Effector memory CD8-positive, alpha-beta T cell (primary cell): Measurements from ENCODE around the gene ADAM19.

ENCODE experiments used
- ATAC-seq: fragments of 150-1000 bp; cut with Tn5 transposase; replicated peaks from 2 replicates; pipeline ENCODE4 v1.10.0; 2021; ENCODE audit warnings: mild to moderate bottlenecking, moderate library complexity
- DNase-seq, 3 experiments: peaks; one replicate each; pipeline ENCODE4 v3.0.0; 2021
- H3K27ac Mint-ChIP-seq, 2 donors: one replicate each; pipeline ENCODE4 v1.8.0; 2022; ENCODE audit warnings: mild to moderate bottlenecking in 2 of 2, mixed read lengths in 2 of 2, moderate library complexity in 2 of 2
- H3K27me3 Mint-ChIP-seq, 2 donors: one replicate each; pipeline ENCODE4 v1.8.0; 2022; ENCODE audit warnings: mixed read lengths in 2 of 2
- H3K36me3 Mint-ChIP-seq: one replicate; pipeline ENCODE4 v1.8.0; 2022; ENCODE audit warnings: mild to moderate bottlenecking, moderate library complexity, mixed read lengths; ENCODE audit not compliant: insufficient read depth
- H3K4me1 Mint-ChIP-seq, 2 donors: one replicate each; pipeline ENCODE4 v1.8.0; 2022; ENCODE audit warnings: low read depth in 2 of 2, mixed read lengths in 2 of 2
- H3K4me3 Mint-ChIP-seq, 2 donors: one replicate each; pipeline ENCODE4 v1.8.0; 2022; ENCODE audit warnings: mild to moderate bottlenecking in 2 of 2, mixed read lengths in 2 of 2, moderate library complexity in 2 of 2
- H3K9me3 Mint-ChIP-seq, 2 donors: one replicate each; pipeline ENCODE4 v1.8.0; 2022; ENCODE audit warnings: mixed read lengths in 2 of 2

The ADAM19 gene

GRCh38 chr5:157456301-157456700 lies 119.3 kb downstream of the ADAM19 start:
- Mint-ChIP-seq H3K4me3 (no peak overlapping the region), H3K4me1 (peaks cover 5 to 13% of the 10 kb centered on the region in 2 donors), H3K9me3 (no peaks in the 10 kb centered on the region), H3K27me3 (peaks cover 19 to 21% of the 10 kb centered on the region in 2 donors), H3K36me3 (no peaks in the 10 kb centered on the region), H3K27ac (no peak overlapping the region)
- no peak for DNase-seq
- no peak for ATAC-seq

DNA sequence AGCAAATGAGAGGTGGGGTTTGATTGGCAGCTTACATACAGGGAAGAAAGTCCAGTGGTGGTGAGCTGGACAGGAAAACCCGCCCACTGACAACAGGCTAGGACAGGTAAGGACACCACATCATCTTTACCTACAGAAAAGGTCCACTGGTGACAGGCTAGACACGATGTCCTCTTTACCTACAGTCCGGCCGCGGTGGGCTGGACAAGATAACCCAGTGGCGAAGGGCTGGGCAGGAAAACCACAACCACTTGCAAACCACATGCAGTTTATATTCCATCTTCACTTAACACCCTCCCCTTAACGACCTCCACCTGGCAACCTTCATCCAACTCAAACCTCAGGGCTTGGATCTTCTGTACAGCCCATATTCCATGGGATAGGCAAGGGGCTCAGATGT lies 120.5 kb downstream of the ADAM19 start:
- DNase-seq, result no peak
- Mint-ChIP-seq H3K9me3 (no peaks in the 10 kb centered on the region), H3K4me3 (no peak overlapping the region)

GRCh38 chr5:157454273-157454672 lies 121.3 kb downstream of the ADAM19 start:
- peaks cover 4 to 6% of the 10 kb centered on the region in 2 donors for H3K27me3 Mint-ChIP-seq
- no peaks in the 10 kb centered on the region for H3K9me3 Mint-ChIP-seq
- no peak overlapping the region for H3K4me3 Mint-ChIP-seq
- no peak for DNase-seq
- no peaks in the 10 kb centered on the region for H3K36me3 Mint-ChIP-seq
- peaks cover 0 to 5% of the 10 kb centered on the region in 2 donors for H3K4me1 Mint-ChIP-seq
- H3K27ac Mint-ChIP-seq, result no peak overlapping the region
- no peak for ATAC-seq

More for the DNA sequence above, 120.5 kb downstream of the ADAM19 start:
- no peaks in the 10 kb centered on the region for H3K36me3 Mint-ChIP-seq
- no peak for ATAC-seq
- H3K4me1 Mint-ChIP-seq, result peaks cover 5 to 6% of the 10 kb centered on the region in 2 donors
- peaks cover 7 to 10% of the 10 kb centered on the region in 2 donors for H3K27me3 Mint-ChIP-seq
- no peak overlapping the region for H3K27ac Mint-ChIP-seq

GRCh38 chr5:157451806-157452205 lies 123.8 kb downstream of the ADAM19 start:
- Mint-ChIP-seq H3K4me1 (peaks cover 0 to 5% of the 10 kb centered on the region in 2 donors), H3K9me3 (no peaks in the 10 kb centered on the region), H3K27me3 (no peaks in the 10 kb centered on the region), H3K27ac (no peak overlapping the region), H3K36me3 (no peaks in the 10 kb centered on the region), H3K4me3 (no peak overlapping the region)
- ATAC-seq, result no peak
- DNase-seq, result no peak

DNA sequence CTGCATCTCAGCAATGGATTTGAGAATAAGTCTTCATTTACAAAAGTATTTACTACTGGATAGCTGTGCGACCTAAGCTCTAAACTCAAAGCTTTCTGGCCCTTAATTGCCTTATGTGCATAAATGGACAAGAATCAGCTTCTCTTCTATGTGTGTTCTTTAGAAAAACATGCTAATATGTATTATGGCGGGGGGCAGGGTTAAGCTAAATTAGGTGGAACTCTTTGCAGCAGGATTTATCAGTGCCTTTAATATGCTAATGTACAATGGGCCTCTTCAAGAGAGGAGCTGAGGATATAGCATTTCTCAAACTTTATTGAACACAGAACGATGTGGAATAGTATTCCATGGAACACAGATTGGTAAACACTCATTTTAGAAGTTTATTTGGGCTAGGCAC lies 125.6 kb downstream of the ADAM19 start:
- Mint-ChIP-seq H3K4me1 (no peaks in the 10 kb centered on the region), H3K27ac (no peak overlapping the region), H3K36me3 (no peaks in the 10 kb centered on the region), H3K4me3 (no peak overlapping the region), H3K27me3 (no peaks in the 10 kb centered on the region), H3K9me3 (no peaks in the 10 kb centered on the region)
- DNase-seq, result no peak
- no peak for ATAC-seq

GRCh38 chr5:157449011-157449723 lies 126.4 kb downstream of the ADAM19 start:
- H3K9me3 Mint-ChIP-seq, result no peaks in the 10 kb centered on the region
- no peak overlapping the region for H3K27ac Mint-ChIP-seq
- no peaks in the 10 kb centered on the region for H3K4me1 Mint-ChIP-seq
- no peak overlapping the region for H3K4me3 Mint-ChIP-seq
- ATAC-seq (no peak), DNase-seq (no peak)
- no peaks in the 10 kb centered on the region for H3K36me3 Mint-ChIP-seq
- no peaks in the 10 kb centered on the region for H3K27me3 Mint-ChIP-seq

- Mint-ChIP-seq H3K4me3 (no peak overlapping the region), H3K27ac (no peak overlapping the region), H3K9me3 (no peaks in the 10 kb centered on the region), H3K36me3 (no peaks in the 10 kb centered on the region), H3K27me3 (peaks cover 0 to 7% of the 10 kb centered on the region in 2 donors), H3K4me1 (no peaks in the 10 kb centered on the region)
- DNase-seq (no peak), ATAC-seq (no peak)
These were observed 128.4 kb downstream of the ADAM19 start for GRCh38 chr5:157447201-157447637.

DNA sequence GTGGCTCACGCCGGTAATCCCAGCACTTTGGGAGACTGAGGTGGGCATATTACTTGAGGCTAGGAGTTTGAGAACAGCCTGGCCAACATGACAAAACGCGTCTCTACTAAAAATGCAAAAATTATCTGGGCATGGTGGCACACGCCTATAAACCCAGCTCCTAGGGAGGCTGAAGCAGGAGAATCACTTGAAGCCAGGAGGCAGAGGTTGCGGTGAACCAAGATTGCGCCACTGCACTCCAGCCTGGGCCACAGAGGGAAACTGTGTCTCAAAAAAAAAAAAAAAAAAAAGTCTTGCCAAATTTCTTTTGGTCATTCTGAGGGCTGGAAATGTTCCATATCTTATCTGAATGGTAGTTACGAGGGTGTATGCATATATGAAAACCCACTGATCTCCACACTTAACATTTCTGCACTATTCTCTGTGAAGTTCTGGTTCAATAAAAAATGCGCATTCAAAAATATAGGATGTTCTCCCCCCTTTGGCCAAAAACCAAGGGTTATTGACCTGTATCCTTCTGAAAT lies 129.1 kb downstream of the ADAM19 start:
- no peaks in the 10 kb centered on the region for H3K36me3 Mint-ChIP-seq
- no peak overlapping the region for H3K27ac Mint-ChIP-seq
- ATAC-seq (no peak), DNase-seq (no peak)
- H3K9me3 Mint-ChIP-seq, result no peaks in the 10 kb centered on the region
- H3K4me3 Mint-ChIP-seq, result no peak overlapping the region
- peaks cover 0 to 7% of the 10 kb centered on the region in 2 donors for H3K27me3 Mint-ChIP-seq
- no peaks in the 10 kb centered on the region for H3K4me1 Mint-ChIP-seq

DNA sequence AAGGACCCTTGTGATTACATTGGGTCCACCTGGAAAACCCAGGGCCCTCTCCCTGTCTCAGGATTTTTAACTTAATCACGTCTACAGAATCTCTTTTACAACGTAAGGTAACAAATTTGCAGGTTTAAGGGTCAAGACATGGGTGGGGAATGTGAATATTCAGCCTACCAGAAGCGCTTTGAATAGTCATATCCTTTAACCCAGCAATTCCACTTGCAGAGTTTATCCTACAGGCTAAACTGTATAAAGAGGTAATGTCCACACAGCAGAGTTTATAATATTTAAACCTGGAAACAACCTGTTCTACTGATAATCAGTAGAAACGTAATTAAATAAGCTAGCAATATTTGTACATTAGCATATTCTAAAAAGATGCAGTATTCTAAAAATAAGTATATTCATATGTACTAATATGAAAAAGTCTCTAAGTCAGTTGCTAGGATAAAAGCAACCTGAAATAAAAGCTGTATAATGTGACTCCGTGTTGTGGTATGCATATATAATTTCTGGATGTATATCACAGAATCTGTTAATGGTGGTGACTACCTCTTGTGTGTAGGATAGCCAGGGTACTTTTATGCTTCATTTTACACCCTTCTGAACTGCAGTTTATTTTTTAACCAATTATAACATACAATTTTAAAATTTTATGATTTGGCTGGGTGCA lies 129.7 kb downstream of the ADAM19 start:
- Mint-ChIP-seq H3K27ac (no peak overlapping the region), H3K9me3 (no peaks in the 10 kb centered on the region), H3K27me3 (peaks cover 0 to 7% of the 10 kb centered on the region in 2 donors), H3K36me3 (no peaks in the 10 kb centered on the region), H3K4me3 (no peak overlapping the region), H3K4me1 (no peaks in the 10 kb centered on the region)
- ATAC-seq (no peak), DNase-seq (no peak)

DNA sequence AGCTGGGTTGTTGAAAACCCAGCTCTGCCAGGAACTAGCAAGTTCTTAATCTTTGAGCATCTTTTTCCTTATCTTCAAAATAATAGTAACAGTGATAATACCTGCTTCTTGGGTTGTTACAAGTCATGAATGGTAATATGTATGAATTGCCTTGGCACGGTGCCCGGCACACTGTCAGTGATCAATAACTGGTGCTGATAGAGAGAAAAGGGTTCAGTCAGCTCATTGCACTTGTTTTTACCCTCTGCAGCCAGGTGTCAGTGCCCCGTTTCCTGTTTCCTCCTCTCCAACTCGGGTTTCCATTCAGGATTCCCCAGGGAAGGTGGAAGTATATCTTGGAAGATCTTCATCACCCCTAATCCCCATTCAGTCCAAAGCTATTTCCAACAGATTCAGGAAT lies 131.4 kb downstream of the ADAM19 start:
- no peaks in the 10 kb centered on the region for H3K4me1 Mint-ChIP-seq

DNA sequence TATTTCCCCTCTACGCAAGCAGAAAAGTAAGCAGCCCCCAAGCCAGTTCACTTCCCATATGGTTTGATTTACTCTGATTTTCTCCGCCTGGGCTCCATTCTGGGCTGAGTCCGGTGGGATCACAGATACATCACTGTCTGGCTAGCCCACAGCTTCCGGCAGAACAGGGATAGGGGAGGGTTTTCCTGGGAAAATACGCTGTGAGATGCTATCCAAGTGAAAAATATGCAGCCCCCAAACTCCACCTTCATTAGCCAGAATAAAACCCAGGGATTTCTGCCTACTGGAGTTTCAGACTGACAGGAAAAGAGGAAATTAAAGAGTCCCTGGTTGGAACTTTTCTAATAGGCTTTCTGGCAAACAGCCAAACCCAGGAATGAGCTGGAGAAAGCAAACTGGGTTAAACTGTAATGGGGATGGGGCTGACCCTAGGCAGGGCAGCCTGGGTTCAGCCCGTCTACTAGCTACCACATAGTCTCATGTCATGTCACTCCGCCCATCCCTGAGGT lies 132.5 kb downstream of the ADAM19 start:
- no peaks in the 10 kb centered on the region for H3K9me3 Mint-ChIP-seq
- H3K27ac Mint-ChIP-seq, result no peak overlapping the region
- H3K4me1 Mint-ChIP-seq, result no peaks in the 10 kb centered on the region
- H3K27me3 Mint-ChIP-seq, result peaks cover 0 to 7% of the 10 kb centered on the region in 2 donors
- no peak for ATAC-seq
- H3K36me3 Mint-ChIP-seq, result no peaks in the 10 kb centered on the region
- DNase-seq, result no peak
- no peak overlapping the region for H3K4me3 Mint-ChIP-seq

More for the DNA sequence above, 131.4 kb downstream of the ADAM19 start:
- DNase-seq, result no peak
- no peak for ATAC-seq
- no peak overlapping the region for H3K4me3 Mint-ChIP-seq
- no peaks in the 10 kb centered on the region for H3K36me3 Mint-ChIP-seq
- H3K27me3 Mint-ChIP-seq, result peaks cover 0 to 7% of the 10 kb centered on the region in 2 donors
- no peak overlapping the region for H3K27ac Mint-ChIP-seq
- H3K9me3 Mint-ChIP-seq, result no peaks in the 10 kb centered on the region

DNA sequence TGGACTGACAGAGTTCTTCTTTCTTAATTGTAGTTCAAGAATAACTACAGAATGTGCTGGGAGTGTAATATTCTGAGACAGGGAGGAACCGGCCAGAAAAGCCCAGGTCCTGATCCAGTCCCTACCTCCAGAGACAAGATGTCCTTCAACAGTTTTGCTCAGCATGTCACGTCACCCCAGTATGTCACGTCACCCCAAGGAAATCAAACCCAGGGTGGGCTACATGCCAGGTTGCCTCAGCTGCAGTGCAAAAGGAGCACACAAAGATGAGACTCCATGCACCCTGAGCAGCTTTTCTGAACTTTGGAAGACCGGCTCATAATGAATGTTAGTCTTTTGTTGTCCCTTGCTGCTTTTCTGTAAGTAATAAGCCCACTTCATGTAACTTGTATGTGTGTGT lies 141.5 kb downstream of the ADAM19 start:
- H3K36me3 Mint-ChIP-seq, result peaks cover 4% of the 10 kb centered on the region
- H3K27me3 Mint-ChIP-seq, result peaks cover 21 to 25% of the 10 kb centered on the region in 2 donors
- DNase-seq (no peak), ATAC-seq (no peak)
- no peak overlapping the region for H3K4me3 Mint-ChIP-seq
- no peaks in the 10 kb centered on the region for H3K9me3 Mint-ChIP-seq
- H3K4me1 Mint-ChIP-seq, result no peaks in the 10 kb centered on the region
- H3K27ac Mint-ChIP-seq, result no peak overlapping the region

DNA sequence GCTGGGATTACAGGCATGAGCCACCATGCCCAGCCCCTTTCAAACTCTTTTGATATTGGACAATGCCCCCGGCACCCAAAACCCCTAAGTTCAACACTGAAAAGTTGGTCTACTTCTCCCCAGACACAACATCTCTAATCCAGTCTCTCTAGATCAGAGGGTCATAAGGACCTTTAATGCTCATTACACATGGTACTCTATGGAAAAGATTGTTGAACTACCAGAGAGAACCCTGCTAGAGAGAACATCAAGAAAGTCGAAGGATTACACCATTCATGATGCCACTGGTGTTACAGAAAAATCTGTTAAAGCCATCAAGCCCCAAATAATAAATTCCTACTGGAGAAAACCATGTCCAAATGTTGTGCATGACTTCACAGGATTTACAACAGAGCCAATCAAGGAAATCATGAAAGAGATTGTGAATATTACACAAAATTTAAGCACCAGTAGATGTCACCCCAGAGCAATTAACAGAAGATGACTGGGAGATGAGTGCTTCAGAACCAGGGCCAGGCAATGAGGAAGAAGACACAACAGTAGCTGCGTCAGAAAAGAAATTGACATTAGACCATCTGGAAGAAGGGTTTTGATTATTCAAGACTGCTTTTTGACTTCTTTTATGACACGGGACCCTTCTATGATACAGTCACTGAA lies 143.9 kb downstream of the ADAM19 start:
- DNase-seq, result peak; percentile 15 to 31 (median 26)
- H3K9me3 Mint-ChIP-seq, result no peaks in the 10 kb centered on the region
- H3K4me1 Mint-ChIP-seq, result no peaks in the 10 kb centered on the region
- peaks cover 21 to 25% of the 10 kb centered on the region in 2 donors for H3K27me3 Mint-ChIP-seq
- peak; percentile 84 for ATAC-seq
- H3K36me3 Mint-ChIP-seq, result peaks cover 4% of the 10 kb centered on the region
- no peak overlapping the region for H3K4me3 Mint-ChIP-seq
- peak overlapping the region in 1 of 2 donors; percentile 42 for H3K27ac Mint-ChIP-seq
